Calu3 (cell line): ENCODE measurements around the gene RET. TPM values are rescaled to one million over a fixed set of nuclear protein-coding genes. Genes with fewer than 3 reads are reported as not detected.

Source experiments
- BruUV-seq: library from RNA; stranded (reverse); fragments of 400-500 nt; replicated peaks from 2 replicates; lab custom pipeline; 2021; lab: Mats Ljungman, UMichigan
- CTCF ChIA-PET: fragments of 300-600 bp; sonication (Branson Sonifier 250); formaldehyde crosslinking; loops from one replicate; lab custom pipeline; 2022; ENCODE audit warnings: antibody characterized with exemption; lab: Charles Lee
- DNase-seq: peaks from one replicate; pipeline ENCODE4 v3.0.0; 2022
- H3K27ac Mint-ChIP-seq: one replicate; pipeline ENCODE4 v1.8.0; 2022; ENCODE audit warnings: mixed read lengths; ENCODE audit not compliant: unreplicated experiment
- H3K27me3 Mint-ChIP-seq: one replicate; pipeline ENCODE4 v1.8.0; 2022; ENCODE audit warnings: mixed read lengths; ENCODE audit not compliant: unreplicated experiment
- H3K36me3 Mint-ChIP-seq: one replicate; pipeline ENCODE4 v1.8.0; 2022; ENCODE audit warnings: mild to moderate bottlenecking, moderate library complexity, mixed read lengths; ENCODE audit not compliant: insufficient read depth, unreplicated experiment
- H3K4me1 Mint-ChIP-seq: one replicate; pipeline ENCODE4 v1.8.0; 2022; ENCODE audit warnings: mild to moderate bottlenecking, low read depth, mixed read lengths; ENCODE audit not compliant: unreplicated experiment
- H3K4me3 Mint-ChIP-seq: one replicate; pipeline ENCODE4 v1.8.0; 2022; ENCODE audit warnings: mild to moderate bottlenecking, low read depth, moderate library complexity, mixed read lengths; ENCODE audit not compliant: unreplicated experiment
- H3K9me3 Mint-ChIP-seq: one replicate; pipeline ENCODE4 v1.8.0; 2022; ENCODE audit warnings: low read depth, mixed read lengths; ENCODE audit not compliant: unreplicated experiment
- CTCF ChIP-seq: fragments of 200-600 bp; IDR thresholded peaks from one replicate; pipeline ENCODE4 v1.8.0; 2022; ENCODE audit warnings: antibody characterized with exemption; ENCODE audit not compliant: unreplicated experiment
- intact Hi-C: fragments of 100-400 bp; cut with micrococcal nuclease; formaldehyde crosslinking; loops from one replicate; pipeline ENCODE4 v1.10.0; 2022; ENCODE audit not compliant: unreplicated experiment
- total RNA-seq: library from RNA; stranded (reverse); gene quantifications from 2 replicates; pipeline ENCODE4 v1.2.3, GENCODE V29; 2022

Gene RET
- total RNA-seq, 1 experiment from 2014 or later: not detected

DNA sequence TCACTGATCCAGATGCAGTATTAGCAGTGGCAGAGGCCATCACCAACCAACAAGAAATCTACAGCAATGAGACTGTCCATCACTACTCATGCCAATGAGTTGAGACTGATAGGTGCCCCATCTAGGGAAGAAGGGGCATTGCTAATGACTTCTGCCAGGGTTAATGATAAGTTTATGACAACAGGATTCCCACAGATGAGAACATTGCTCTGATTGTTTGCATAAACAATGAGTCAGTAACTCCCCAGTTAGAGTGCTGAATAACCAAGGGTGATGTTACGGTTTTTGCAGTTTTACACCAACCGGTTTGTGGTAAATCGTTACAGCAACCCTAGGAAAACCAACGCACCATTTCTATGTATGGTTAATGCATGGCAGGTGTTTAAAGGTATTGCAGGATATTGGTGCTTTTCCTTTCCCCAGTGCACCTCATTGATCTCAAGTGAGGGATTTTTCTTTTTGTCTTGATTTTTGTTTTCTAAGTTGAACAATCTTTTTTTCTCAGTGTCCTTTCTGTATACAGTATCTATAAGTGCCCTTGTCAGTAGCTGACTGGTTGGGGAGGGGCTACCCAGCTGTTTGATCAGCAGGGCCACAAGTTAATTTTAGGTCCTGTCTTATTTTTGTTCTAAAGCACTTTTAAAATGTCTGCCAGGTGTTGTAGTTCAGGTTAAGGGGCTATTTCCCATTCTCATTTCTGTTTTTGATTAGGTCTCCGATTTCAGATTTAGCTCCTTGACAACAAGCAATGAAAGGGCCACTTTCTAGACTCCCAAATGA is 57.4 kb downstream of the RET start:
- Mint-ChIP-seq H3K36me3 (peaks cover 33% of the 10 kb centered on the region), H3K27ac (no peak overlapping the region), H3K9me3 (no peaks in the 10 kb centered on the region), H3K4me1 (peaks cover 4% of the 10 kb centered on the region), H3K27me3 (peaks cover 49% of the 10 kb centered on the region), H3K4me3 (no peak overlapping the region)
- DNase-seq: no peak
- CTCF ChIA-PET: no interaction called here
- TF ChIP-seq CTCF: no peak
- no TSS peak for BruUV-seq
- intact Hi-C loops: loop anchor here (10.0 kb wide), 1 partner anchor 220 kb away; no protein-coding TSS in a partner anchor

DNA sequence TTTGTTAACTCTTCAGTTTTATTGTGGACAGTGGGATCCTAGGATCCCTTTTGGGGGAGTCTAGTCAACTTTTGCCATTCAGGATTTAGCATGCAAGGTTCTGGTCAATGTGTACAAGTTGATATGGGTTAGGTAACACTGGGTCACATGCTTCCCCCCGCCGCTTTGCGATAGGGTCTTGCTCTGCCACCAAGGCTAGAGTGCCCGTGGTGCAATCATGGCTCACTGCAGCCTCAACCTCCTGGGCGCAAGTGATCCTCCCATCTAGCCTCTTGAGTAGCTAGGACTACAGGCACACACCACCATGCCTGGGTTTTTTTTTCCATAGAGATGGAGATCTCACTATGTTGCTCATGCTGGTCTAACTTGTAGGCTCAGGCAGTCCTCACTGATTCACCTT is 58.2 kb downstream of the RET start:
- no peaks in the 10 kb centered on the region for H3K9me3 Mint-ChIP-seq
- H3K4me1 Mint-ChIP-seq: peaks cover 10% of the 10 kb centered on the region
- H3K27ac Mint-ChIP-seq: no peak overlapping the region
- no TSS peak for BruUV-seq
- DNase-seq: no peak
- intact Hi-C loops: loop anchor here (10.0 kb wide), 1 partner anchor 220 kb away; no protein-coding TSS in a partner anchor
- peaks cover 38% of the 10 kb centered on the region for H3K36me3 Mint-ChIP-seq
- H3K4me3 Mint-ChIP-seq: no peak overlapping the region
- TF ChIP-seq CTCF: no peak
- CTCF ChIA-PET: no interaction called here
- H3K27me3 Mint-ChIP-seq: peaks cover 47% of the 10 kb centered on the region

DNA sequence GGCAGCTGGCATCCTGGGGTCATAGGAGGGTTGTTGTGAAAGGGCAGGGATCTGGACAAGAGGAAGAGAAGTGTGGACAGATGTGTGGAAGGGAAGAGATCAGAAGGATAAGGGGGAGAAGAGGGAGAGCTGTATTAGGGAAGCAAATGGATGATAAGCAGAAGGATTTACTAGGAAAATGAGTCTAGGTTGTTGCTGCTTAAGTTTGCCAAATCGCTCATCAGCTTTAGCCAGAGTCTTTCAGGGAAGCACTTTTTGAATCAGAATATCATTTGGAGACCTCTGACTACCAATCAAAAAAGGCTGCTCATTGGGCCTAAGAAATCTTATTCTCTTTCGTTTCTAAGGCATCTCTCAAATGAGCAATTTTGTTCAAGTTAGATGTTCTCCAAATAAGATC is 58.8 kb downstream of the RET start:
- no peak for DNase-seq
- Mint-ChIP-seq H3K27ac (no peak overlapping the region), H3K4me1 (peaks cover 16% of the 10 kb centered on the region), H3K4me3 (no peak overlapping the region), H3K9me3 (no peaks in the 10 kb centered on the region), H3K27me3 (peaks cover 47% of the 10 kb centered on the region), H3K36me3 (peaks cover 38% of the 10 kb centered on the region)
- TF ChIP-seq CTCF: no peak
- intact Hi-C loops: loop anchor here (10.0 kb wide), 1 partner anchor 219 kb away; no protein-coding TSS in a partner anchor
- CTCF ChIA-PET: no interaction called here
- BruUV-seq: no TSS peak

- DNase-seq: no peak
- no peak for TF ChIP-seq CTCF
- Mint-ChIP-seq H3K4me3 (no peak overlapping the region), H3K36me3 (peaks cover 38% of the 10 kb centered on the region), H3K27ac (no peak overlapping the region), H3K4me1 (peaks cover 19% of the 10 kb centered on the region), H3K27me3 (peaks cover 41% of the 10 kb centered on the region), H3K9me3 (no peaks in the 10 kb centered on the region)
- intact Hi-C loops: loop anchor here (10.0 kb wide), 1 partner anchor 218 kb away; no protein-coding TSS in a partner anchor
- no TSS peak for BruUV-seq
- CTCF ChIA-PET: no interaction called here
Observed at GRCh38 chr10:43136432-43136831, 59.6 kb downstream of the RET start.
